Adrenal gland (tissue), 12 donors: ENCODE results near the gene NFATC2IP. TPM values are rescaled to one million over a fixed set of nuclear protein-coding genes. Genes with fewer than 3 reads are reported as not detected.
A peak's percentile ranks its signal among the peaks of the same experiment; 100 is the strongest.
"Not testable (repeated sequence)": the region's sequence is repeated elsewhere in the genome, so short reads cannot be mapped to it uniquely, and the experiment has no call there.

Source experiments
- DNase-seq, 7 donors: peaks; one replicate each; pipeline ENCODE4 v3.0.0-alpha.2; 2019 to 2020
- H3K27ac ChIP-seq, 5 donors: fragments of 200-600 bp; sonication (generic) in 4 of 5; 1 replicate in 3 of 5; 2 replicates in 2 of 5; pipeline versions ENCODE4 v1.5.1 to v1.8.0; 2016 to 2020; ENCODE audit warnings: mild to moderate bottlenecking in 1 of 5
- H3K27me3 ChIP-seq: fragments of 200-600 bp; 2 replicates; pipeline ENCODE4 v1.8.0; 2021
- H3K36me3 ChIP-seq, 2 donors: fragments of 200-600 bp; replicated peaks in 1 of 2; 1 replicate in 1 of 2; 2 replicates in 1 of 2; pipeline versions ENCODE4 v1.5.1 to v1.8.0; 2018 to 2022
- H3K4me1 ChIP-seq, 2 donors: fragments of 200-600 bp; replicated peaks in 1 of 2; 1 replicate in 1 of 2; 2 replicates in 1 of 2; pipeline versions ENCODE4 v1.5.1 to v1.8.0; 2018 to 2021
- H3K4me3 ChIP-seq, 4 donors: fragments of 200-600 bp; sonication (generic) in 3 of 4; one replicate each; pipeline ENCODE4 v1.5.1; 2016 to 2018
- H3K9me3 ChIP-seq, 3 donors: fragments of 200-600 bp; sonication (generic) in 1 of 3; replicated peaks in 1 of 3; 1 replicate in 2 of 3; 2 replicates in 1 of 3; pipeline versions ENCODE4 v1.5.1 to v1.8.0; 2016 to 2021
- CTCF ChIP-seq, 6 experiments: fragments of 450-650 bp in 4 of 6; fragments of 200-600 bp in 2 of 6; sonication (generic) in 1 of 6; IDR thresholded peaks; 1 replicate in 5 of 6; 2 replicates in 1 of 6; pipeline versions ENCODE4 v1.5.1 to v1.8.0; 2016 to 2021; ENCODE audit warnings: antibody characterized with exemption in 6 of 6, mild to moderate bottlenecking in 2 of 6, moderate library complexity in 1 of 6
- POLR2A ChIP-seq, 2 donors: fragments of 450-650 bp; IDR thresholded peaks; one replicate each; pipeline ENCODE4 v1.6.1; 2017; ENCODE audit warnings: antibody characterized with exemption in 2 of 2, mild to moderate bottlenecking in 2 of 2, moderate library complexity in 1 of 2
- WGBS, 4 donors: extraction: QIAGEN DNeasy Blood & Tissue Kit in 2 of 4; methylation state at CpG; one replicate each; pipeline versions ENCODE4 v1.1.5 to v1.1.7; 2013 to 2017; 5-methylcytosine and 5-hydroxymethylcytosine counted together
- intact Hi-C, 2 donors: fragments of 100-400 bp; cut with DNase I; formaldehyde crosslinking; loops; one replicate each; pipeline versions ENCODE4 v1.14.1 to v1.15.0; 2022 to 2023
- polyA plus RNA-seq, 3 donors: library from polyadenylated mRNA; stranded (reverse); fragments of 200-250 nt in 2 of 3; fragments of 350-450 nt in 1 of 3; fragmentation: Illumina TruSeq in 1 of 3; extraction: RNeasy Lipid Tissue Mini Kit (QIAGEN cat#74804) in 1 of 3; gene quantifications; one replicate each; pipeline ENCODE4 v1.2.3, GENCODE V29; 2013 to 2014
- total RNA-seq, 9 donors: library from RNA; depleted of rRNA in 4 of 9; stranded (reverse); fragments of >200 nt in 4 of 9; fragments of 120-200 nt in 1 of 9; fragmentation: NEBNext Ultra II Directional in 1 of 9; extraction: Animal tissue kit (Norgen Biotek cat#: 25700) in 1 of 9; gene quantifications; one replicate each; pipeline versions ENCODE4 v1.1.0 to v1.2.4, GENCODE V29; 2013 to 2023
- donor health status: healthy with polysubstance abuse.
- donor health status: Bipolar disorder and iron deficiency.
- donor health status: DM: yes; HTN: yes; CAD: no.
- donor health status: DM: no; HTN: no; CAD: no.
- donor health status: DM: no; HTN: no; CAD: no.
- donor health status: DM: yes; HTN: yes; CAD: no.

Gene NFATC2IP
- total and polyA plus RNA-seq, 12 donors: 7.7 to 25.2 (median 17.1) TPM

- no peaks in the 10 kb centered on the region for H3K9me3 ChIP-seq
- no peak overlapping the region for H3K27ac ChIP-seq
- intact Hi-C loops: loop anchor here in 1 of 2 donors (5.0 kb wide), 1 partner anchor 59 kb away; the partner anchor contains the start of gene ATP2A1
- DNase-seq: no peak
- peak overlapping the region in 1 of 4 donors; percentile 40 for H3K4me3 ChIP-seq
- 67 to 80% (median 71%) methylated on average over 7 to 26 of the region's 26 CpGs for WGBS, 4 donors
- no peaks in the 10 kb centered on the region for H3K36me3 ChIP-seq
- TF ChIP-seq POLR2A (IDR thresholded peaks at IDR 0.05) (no peak), CTCF (IDR thresholded peaks at IDR 0.05) (no peak)
- no peaks in the 10 kb centered on the region for H3K4me1 ChIP-seq
- no peaks in the 10 kb centered on the region for H3K27me3 ChIP-seq
Measured at GRCh38 chr16:28936784-28937155, 14.0 kb upstream of the NFATC2IP start.

- DNase-seq: no peak
- no peaks in the 10 kb centered on the region for H3K9me3 ChIP-seq
- no peak overlapping the region for H3K27ac ChIP-seq
- intact Hi-C loops: loop anchor here in 1 of 2 donors (5.0 kb wide), 1 partner anchor 60 kb away; the partner anchor contains the start of gene ATP2A1
- H3K36me3 ChIP-seq: no peaks in the 10 kb centered on the region
- TF ChIP-seq CTCF (IDR thresholded peaks at IDR 0.05): no peak
- TF ChIP-seq POLR2A (IDR thresholded peaks at IDR 0.05): no peak
- no peak overlapping the region for H3K4me3 ChIP-seq
- WGBS, 4 donors: 77 to 87% (median 85%) methylated on average over 6 to 14 of the region's 14 CpGs
- no peaks in the 10 kb centered on the region for H3K27me3 ChIP-seq
- H3K4me1 ChIP-seq: no peaks in the 10 kb centered on the region
Measured at GRCh38 chr16:28937222-28937876, 13.4 kb upstream of the NFATC2IP start.

GRCh38 chr16:28938721-28939120 is 12.0 kb upstream of the NFATC2IP start:
- no peak overlapping the region for H3K4me3 ChIP-seq
- no peak for DNase-seq
- intact Hi-C loops: loop anchor here in 1 of 2 donors (5.0 kb wide), 1 partner anchor 61 kb away; the partner anchor contains the start of gene ATP2A1
- H3K9me3 ChIP-seq: no peaks in the 10 kb centered on the region
- H3K4me1 ChIP-seq: no peaks in the 10 kb centered on the region
- 76 to 97% (median 80%) methylated on average over 5 to 7 of the region's 7 CpGs for WGBS, 4 donors
- no peaks in the 10 kb centered on the region for H3K36me3 ChIP-seq
- no peaks in the 10 kb centered on the region for H3K27me3 ChIP-seq
- TF ChIP-seq CTCF (IDR thresholded peaks at IDR 0.05): no peak
- no peak overlapping the region for H3K27ac ChIP-seq

DNA sequence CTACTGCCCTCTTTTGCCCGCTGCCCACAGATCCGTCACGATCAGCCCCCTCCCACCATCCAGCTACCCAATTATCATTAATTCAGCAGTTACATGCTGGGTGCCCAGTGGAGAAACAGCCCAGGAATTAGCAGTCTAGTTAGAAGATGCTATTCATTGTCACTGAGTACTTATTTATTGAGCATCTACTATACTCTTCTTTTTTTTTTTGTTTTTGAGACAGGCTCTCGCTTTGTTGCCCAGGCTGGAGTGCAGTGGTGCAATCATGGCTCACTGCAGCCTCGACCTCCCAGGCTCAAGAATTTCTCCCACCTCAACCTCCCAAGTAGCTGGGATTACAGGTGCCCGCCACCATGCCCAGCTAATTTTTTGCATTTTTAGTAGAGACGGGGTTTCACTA is 10.9 kb upstream of the NFATC2IP start:
- H3K27ac ChIP-seq, H3K27me3 ChIP-seq, H3K4me3 ChIP-seq, H3K36me3 ChIP-seq, H3K4me1 ChIP-seq, DNase-seq, H3K9me3 ChIP-seq: not testable (repeated sequence)
- 83 to 90% (median 87%) methylated on average over 7 of the region's 7 CpGs for WGBS, 4 donors
- intact Hi-C loops: loop anchor here in 1 of 2 donors (5.0 kb wide), 1 partner anchor 63 kb away; the partner anchor contains the start of gene ATP2A1

DNA sequence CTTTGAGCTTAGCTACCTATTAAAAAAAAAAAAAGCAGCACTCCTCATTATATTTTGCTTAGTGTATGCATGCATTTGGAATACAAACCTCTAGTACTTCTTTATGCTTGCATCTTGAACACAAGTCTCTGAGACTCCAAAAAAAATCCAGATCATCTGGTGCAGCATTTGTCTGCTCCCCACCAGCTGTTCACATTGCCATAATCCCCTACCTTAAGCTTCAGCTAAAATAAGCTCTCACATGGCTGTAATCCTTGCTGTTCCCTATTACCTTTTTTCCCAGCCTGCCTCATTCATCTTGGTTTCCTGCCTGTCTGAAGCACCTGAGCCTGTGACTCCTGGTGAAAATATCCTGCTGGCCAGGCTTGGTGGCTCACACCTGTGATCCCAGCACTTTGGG is 7.5 kb upstream of the NFATC2IP start:
- TF ChIP-seq CTCF (IDR thresholded peaks at IDR 0.05) (no peak), POLR2A (IDR thresholded peaks at IDR 0.05) (no peak)
- Histone ChIP-seq H3K36me3 (no peaks in the 10 kb centered on the region), H3K4me1 (peaks cover 5 to 8% of the 10 kb centered on the region in 2 donors), H3K27ac (no peak overlapping the region), H3K4me3 (no peak overlapping the region), H3K9me3 (no peaks in the 10 kb centered on the region), H3K27me3 (no peaks in the 10 kb centered on the region)
- no peak for DNase-seq
- intact Hi-C loops: no loop called here
